GM12891 (cell line): Measurements from ENCODE around the gene PKNOX2.

Experiments
- PAX5 ChIP-seq: IDR thresholded peaks from 2 replicates; pipeline ENCODE4 v1.6.1; 2011; ENCODE audit warnings: low read length, moderate library complexity, mild to moderate bottlenecking; ENCODE audit not compliant: insufficient read depth, severe bottlenecking
- POLR2A ChIP-seq: IDR thresholded peaks from 2 replicates; pipeline ENCODE4 v1.6.1; 2011; ENCODE audit warnings: low read depth, low read length, control low read depth
- POLR2AphosphoS5 ChIP-seq: IDR thresholded peaks from 2 replicates; pipeline ENCODE4 v1.6.1; 2011; ENCODE audit warnings: low read depth, low read length, control low read depth
- SPI1 ChIP-seq: IDR thresholded peaks from 2 replicates; pipeline ENCODE4 v1.6.1; 2011; ENCODE audit warnings: low read depth, low read length, control low read depth
- TAF1 ChIP-seq: IDR thresholded peaks from 2 replicates; pipeline ENCODE4 v1.6.1; 2011; ENCODE audit warnings: low read depth, low read length, control low read depth

DNA sequence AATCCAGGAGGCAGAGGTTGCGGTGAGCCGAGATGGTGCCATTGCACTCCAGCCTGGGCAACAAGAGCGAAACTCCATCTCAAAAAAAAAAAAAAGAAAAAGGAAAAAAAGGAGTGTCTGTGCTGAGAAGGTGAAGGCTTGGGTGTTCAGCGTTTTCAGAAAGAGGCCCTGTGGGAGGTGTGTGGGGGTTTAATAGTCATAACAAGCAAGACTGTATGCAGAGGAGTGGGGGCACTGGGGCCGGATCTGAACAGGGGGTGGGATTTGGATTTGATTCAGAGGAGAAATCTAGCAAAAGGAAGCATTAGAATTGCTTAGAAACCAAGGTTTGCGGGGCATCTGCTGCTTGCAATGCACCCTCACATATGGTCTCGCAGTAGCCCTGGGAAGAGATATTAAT is 195.5 kb downstream of the PKNOX2 start:
- TF ChIP-seq POLR2A (no peak), POLR2AphosphoS5 (no peak), SPI1 (no peak), TAF1 (no peak), PAX5 (no peak)
